Right lung (tissue), 10 donors: ENCODE results near the gene CPT1C. TPM values are rescaled to one million over a fixed set of nuclear protein-coding genes. Genes with fewer than 3 reads are reported as not detected.

Experiments used
- DNase-seq, 2 donors: peaks; one replicate each; pipeline ENCODE4 v3.0.0-alpha.2; 2013
- long read RNA-seq, 8 donors: transcript quantifications; one replicate each; lab custom pipeline, GENCODE V29; 2026
- polyA plus RNA-seq, 5 donors: library from polyadenylated mRNA; unstranded; fragments of 120-200 nt; gene quantifications; one replicate each; pipeline versions ENCODE4 v1.2.1 to v1.2.3, GENCODE V29; 2013; ENCODE audit warnings: inconsistent platforms in 1 of 5, low replicate concordance in 1 of 5; ENCODE audit not compliant: insufficient read length in 5 of 5, insufficient read depth in 1 of 5

CPT1C gene
- polyA plus RNA-seq: 10 to 100 TPM; 24.3 to 34.0 (median 27.8) TPM
- long read RNA-seq, donor 1, partial matches to known transcripts: 0 of 6 reads
- long read RNA-seq, donor 1, other reads (novel, unspliced or antisense): 0 of 6 reads
- long read RNA-seq, donor 2, partial matches to known transcripts: 0 of 1 reads
- long read RNA-seq, donor 2, other reads (novel, unspliced or antisense): 0 of 1 reads
- long read RNA-seq, donor 3, partial matches to known transcripts: 0 of 2 reads
- long read RNA-seq, donor 3, other reads (novel, unspliced or antisense): 0 of 2 reads
- long read RNA-seq, donor 4, partial matches to known transcripts: 0 of 3 reads
- long read RNA-seq, donor 4, other reads (novel, unspliced or antisense): 0 of 3 reads
- long read RNA-seq, donor 5, partial matches to known transcripts: 0 of 4 reads
- long read RNA-seq, donor 5, other reads (novel, unspliced or antisense): 0 of 4 reads
- long read RNA-seq, donor 6, partial matches to known transcripts: 0 of 2 reads
- long read RNA-seq, donor 6, other reads (novel, unspliced or antisense): 0 of 2 reads
- long read RNA-seq, donor 7, partial matches to known transcripts: 0 of 4 reads
- long read RNA-seq, donor 7, other reads (novel, unspliced or antisense): 0 of 4 reads
- long read RNA-seq, donor 8: 0 reads

DNA sequence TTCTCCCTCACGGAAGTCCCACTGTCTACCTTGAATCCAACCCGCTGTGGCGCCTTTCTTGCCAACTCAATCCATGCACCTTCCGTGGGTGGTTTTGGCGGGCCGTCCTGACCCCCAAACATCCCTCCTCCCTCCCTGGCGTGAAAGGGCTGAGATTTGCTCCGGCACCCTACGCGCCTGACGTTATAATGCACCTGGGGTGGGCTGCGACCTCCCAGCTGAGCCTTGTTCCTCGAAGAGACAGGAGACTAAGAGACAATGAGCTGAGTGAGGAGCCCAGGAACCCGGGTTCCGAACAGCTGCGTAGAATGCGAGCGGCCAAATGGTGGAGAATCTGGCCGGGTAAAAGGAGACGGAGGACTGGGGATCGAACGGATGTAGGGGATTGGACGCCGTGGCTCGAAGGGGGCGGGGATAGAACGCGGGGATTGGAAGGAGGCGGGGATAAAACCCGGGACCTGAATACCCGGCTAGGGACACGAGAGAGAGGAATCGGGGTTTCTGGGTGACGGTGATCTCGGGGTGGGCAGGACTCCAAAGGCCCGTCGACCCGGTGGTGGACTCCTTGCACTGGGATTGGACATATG is at the start of gene CPT1C:
CPT1C (plus strand) TSS at position 461 of the 587 bp plus-strand sequence. CDS start 1,137 bp downstream, outside the sequence.
- peak; percentile 74 to 83 for DNase-seq

DNA sequence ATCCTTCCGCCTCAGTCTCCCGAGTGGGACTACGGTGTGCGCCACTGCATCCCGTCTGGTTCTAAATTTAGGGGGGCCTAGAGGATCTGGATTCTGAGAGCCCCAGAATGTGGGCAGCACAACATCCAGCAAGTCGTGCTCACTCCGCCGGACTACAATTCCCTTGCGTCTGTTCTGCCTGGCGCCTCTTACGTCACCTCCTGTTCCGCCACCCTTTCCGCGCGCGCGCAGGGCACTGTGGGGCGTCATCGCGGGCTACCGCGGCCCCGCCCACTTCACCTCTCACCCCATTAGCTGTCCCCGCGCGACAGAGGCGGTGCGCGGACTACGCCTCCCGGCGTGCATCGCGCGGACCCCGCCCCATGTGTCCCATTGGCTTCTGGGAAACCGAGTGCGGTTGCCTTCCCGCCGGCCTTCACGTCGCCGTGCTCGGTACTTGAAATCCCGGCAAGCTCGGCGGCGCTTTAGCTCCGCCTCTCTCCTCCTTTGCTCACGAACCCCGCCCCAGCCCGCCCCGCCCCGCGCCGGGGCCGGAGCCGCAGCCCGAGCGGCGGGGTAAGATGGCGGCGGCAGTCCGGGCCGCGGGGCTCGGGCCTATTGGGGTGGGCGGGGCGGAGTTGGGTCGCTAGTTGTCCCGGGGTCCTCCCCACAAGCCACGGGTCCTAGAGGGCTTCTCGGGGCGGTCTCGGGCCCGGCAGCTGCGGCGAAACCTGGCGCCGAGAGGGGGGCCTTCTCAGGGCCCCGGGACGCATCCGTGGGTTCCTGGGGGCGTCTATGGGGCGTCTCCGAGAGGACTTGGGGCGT is 49.0 kb upstream of the CPT1C start, which contains the start of gene SCAF1:
SCAF1 (plus strand) TSS at position 522 of the 804 bp plus-strand sequence. CDS start 2,818 bp downstream, outside the sequence.
- peak; percentile 99 to 100 for DNase-seq

DNA sequence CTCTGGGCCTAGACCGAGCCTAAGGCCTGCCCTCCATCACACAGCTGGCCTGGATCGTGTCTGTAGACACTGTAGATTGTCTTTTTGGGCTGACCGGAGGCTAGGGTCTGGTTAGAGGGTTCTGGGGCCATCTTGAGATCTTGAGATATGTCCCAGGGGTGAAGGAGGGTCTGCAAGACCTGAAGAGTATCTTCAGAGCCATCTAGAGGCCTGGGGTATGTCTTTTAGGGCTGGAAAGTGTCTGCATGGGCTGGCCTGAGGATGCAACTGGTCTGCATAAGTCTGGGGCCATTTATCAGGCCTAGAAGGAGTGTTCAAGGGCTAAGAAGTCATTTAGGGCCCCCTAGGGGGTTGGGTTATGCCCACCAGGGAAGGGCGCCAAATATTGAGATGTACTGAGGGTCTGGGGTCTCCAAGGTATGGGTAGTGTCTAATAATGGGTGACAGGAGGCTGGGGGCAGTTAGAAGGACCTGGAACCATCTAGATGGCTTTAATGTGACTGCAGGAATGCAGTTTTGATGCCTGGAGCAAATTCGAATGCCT is 48.4 kb upstream of the CPT1C start:
- no peak for DNase-seq

DNA sequence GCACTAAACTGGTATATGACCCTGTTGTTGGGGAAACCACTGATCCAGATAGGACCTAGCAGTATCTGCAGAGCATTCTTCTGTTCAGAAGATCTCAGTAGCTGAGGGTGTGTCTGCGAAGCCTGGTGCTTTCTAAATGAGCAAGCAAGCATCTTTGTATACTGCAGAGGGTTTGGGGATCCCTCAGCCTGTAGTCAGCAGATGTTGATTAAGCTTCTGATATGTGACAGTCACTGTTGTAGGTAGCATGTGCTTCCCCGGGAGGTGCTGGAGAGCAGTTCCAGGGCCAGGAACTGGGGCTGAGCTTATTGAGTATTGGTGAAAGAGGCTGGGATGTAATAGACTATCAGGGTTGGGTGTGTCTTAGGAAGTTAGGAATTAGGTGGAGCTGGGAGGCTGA is 47.5 kb upstream of the CPT1C start:
- DNase-seq: no peak

DNA sequence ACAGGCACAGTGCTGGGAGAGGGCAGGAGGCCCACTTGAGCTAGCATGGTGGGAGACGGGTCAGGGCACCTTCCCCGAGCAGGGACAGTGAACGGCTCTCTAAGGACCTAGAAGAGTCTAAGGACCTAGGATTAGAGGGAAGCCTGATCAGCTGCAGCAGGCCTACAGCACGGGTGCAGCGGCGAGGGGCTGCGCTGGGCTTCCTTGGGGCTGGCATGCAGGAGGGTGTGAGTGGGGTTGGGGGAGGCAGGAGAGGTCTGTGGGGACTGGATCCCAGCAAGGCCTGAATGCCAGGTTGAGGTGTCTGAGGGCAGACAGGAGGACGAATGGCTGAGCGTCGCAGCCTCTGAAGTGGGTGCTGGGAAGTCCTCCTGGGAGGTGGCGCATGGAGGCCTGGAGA is 45.3 kb upstream of the CPT1C start:
- DNase-seq: no peak

DNA sequence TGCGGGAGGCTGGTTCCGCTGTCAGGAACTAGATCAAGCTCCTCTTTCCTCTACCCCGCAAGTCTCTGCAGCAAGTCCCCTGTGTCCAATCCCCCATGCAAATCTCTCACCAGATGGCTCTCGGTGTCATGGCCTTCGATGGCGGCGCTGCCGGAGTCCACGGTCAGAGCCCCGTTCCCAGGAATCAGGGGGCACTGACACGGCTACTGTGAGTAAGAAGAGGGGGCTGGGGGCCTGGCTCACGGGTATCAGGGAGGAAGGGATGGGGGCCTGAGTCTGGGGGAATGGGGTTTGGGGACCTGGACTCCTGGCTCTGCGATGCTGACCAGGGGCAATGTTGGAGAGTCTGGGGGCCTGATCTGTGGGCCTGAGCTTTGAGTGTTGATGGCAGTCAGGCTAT is 44.9 kb upstream of the CPT1C start:
- no peak for DNase-seq

DNA sequence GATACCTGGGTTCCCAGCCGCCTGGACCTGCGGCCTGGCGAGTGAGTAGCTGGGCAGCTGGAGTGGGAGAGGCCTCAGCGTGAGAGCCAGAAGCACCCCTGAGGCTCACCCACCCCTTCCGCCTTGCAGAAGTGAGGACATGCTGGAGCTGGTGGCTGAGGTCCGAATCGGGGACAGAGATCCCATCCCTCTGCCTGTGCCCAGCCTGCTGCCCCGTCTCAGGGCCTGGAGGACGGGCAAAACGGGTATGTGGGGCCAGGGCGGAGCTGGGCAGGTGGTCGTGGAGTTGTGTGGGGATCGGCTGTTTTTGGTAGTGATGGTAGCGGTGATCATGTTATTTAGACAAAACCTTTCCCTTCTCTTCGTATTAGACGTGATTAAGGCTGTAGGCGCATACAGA is 44.3 kb upstream of the CPT1C start:
- no peak for DNase-seq

DNA sequence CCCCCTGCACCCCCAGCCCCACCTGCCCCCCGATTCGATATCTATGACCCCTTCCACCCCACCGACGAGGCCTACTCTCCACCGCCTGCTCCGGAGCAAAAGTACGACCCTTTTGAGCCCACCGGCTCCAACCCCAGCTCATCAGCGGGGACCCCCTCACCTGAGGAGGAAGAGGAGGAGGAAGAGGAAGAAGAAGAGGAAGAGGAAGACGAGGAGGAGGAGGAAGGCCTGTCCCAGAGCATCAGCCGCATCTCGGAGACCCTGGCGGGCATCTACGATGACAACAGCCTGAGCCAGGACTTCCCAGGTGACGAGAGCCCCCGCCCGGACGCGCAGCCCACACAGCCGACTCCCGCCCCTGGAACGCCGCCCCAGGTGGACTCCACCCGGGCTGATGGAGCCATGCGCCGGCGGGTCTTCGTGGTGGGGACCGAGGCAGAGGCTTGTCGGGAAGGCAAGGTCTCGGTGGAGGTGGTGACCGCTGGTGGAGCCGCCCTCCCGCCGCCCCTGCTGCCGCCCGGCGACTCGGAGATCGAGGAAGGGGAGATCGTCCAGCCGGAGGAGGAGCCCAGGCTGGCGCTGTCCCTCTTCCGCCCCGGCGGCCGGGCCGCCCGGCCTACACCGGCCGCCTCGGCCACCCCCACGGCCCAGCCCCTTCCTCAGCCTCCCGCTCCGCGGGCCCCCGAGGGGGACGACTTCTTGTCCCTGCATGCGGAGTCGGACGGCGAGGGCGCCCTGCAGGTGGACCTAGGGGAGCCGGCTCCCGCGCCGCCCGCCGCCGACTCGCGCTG is 39.7 kb upstream of the CPT1C start:
- no peak for DNase-seq

DNA sequence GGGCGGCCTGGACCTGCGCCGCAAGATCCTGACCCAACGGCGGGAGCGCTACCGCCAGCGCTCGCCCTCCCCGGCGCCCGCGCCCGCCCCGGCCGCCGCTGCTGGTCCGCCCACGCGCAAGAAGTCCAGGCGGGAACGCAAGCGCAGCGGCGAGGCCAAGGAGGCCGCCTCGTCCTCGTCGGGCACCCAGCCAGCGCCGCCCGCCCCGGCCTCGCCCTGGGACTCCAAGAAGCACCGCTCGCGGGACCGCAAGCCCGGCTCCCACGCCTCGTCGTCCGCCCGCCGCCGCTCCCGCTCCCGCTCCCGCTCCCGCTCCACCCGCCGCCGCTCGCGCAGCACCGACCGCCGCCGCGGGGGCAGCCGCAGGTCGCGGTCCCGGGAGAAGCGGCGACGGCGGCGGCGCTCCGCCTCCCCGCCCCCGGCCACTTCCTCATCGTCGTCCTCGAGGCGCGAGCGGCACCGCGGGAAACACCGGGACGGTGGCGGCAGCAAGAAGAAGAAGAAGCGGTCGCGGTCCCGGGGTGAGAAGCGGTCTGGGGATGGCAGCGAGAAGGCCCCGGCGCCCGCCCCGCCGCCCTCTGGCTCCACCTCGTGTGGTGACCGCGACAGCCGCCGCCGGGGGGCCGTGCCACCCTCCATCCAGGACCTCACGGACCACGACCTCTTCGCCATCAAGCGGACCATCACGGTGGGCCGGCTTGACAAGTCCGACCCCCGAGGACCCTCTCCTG is 38.9 kb upstream of the CPT1C start:
- DNase-seq: no peak

DNA sequence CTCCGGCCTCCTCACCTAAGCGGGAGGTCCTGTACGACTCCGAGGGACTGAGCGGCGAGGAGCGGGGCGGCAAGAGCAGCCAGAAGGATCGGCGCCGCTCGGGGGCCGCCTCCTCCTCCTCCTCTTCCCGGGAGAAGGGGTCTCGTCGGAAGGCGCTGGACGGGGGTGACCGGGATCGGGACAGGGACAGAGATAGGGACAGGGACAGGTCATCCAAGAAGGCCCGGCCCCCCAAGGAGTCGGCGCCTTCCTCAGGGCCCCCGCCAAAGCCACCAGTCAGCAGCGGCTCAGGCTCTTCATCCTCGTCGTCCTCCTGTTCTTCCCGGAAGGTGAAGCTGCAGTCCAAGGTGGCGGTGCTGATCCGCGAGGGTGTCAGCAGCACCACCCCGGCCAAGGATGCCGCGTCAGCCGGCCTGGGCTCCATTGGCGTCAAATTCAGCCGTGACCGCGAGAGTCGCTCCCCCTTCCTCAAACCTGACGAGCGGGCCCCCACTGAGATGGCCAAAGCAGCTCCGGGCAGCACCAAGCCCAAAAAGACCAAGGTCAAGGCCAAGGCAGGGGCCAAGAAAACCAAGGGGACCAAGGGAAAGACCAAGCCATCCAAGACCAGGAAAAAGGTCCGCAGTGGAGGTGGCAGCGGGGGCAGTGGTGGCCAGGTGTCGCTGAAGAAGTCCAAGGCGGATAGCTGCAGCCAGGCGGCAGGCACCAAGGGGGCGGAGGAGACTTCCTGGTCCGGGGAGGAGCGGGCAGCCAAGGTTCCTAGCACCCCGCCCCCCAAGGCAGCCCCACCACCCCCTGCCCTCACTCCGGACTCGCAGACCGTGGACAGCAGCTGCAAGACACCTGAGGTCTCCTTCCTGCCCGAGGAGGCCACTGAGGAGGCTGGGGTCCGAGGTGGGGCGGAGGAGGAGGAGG is 38.1 kb upstream of the CPT1C start:
- no peak for DNase-seq

DNA sequence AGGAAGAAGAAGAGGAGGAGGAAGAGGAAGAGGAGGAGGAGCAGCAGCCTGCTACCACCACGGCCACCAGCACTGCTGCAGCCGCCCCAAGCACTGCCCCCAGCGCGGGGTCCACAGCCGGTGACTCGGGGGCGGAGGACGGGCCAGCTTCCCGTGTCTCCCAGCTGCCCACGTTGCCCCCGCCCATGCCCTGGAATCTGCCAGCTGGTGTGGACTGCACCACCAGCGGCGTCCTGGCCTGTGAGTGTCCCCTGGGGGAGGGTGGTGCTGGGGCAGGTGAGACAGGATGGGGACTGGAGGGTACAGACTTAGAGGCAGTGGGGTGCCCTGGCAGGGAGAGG is 37.5 kb upstream of the CPT1C start:
- no peak for DNase-seq

DNA sequence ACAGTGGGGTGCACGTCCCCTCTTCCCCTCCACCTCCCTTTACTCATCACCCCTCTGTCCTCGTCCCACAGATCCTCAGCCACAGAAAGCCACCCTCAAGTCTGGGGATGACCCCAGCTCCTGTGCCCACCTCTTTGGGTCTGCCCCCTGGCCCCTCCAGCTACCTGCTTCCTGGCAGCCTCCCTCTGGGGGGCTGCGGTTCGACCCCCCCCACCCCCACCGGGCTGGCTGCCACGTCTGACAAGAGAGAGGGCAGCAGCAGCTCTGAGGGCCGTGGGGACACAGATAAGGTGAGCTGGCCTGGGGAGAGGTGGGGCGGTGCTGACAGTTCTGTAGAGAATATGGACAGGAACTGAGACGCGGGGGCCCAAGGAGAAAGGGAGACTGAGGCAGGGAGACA is 36.3 kb upstream of the CPT1C start:
- no peak for DNase-seq

DNA sequence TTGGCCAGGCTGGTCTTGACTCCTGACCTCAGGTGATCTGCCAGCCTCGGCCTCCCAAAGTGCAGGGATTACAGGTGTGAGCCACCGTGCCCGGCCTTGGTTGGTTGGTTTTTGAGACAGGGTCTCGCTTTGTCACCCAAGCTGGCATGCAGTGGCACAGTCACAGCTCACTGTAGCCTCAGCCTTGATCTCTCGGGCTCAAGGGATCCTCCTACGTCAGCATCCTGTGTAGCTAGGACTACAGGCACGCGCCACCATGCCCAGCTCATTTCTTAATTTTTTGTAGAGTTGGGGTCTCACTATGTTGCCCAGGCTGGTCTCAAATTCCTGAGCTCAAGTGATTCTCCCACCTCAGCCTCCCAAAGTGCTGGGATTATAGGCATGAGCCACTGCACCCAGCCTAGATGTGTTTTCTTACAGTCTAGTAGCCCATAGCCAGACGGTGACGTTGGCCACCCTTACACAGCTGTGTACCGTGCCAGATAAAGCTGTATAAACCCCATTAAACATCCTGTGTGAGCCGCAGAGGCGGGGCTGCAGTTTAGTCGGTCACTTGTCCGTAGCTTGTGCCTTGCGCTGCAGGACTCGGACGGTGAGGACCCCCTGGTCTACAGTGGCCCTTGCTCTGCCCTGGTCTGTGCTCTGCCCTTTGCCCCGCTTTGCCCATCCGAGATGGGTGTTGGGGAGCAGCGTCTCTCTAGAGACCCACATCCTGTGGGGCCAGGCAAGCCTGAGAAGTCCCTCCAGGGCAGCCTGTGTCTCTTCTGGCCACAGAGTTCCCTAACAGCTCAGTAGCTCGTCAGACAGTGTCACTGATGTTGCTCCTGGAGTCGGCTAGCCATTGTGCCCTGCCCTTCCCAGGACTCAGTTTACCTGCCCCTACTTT is 35.1 kb upstream of the CPT1C start:
- DNase-seq: no peak

DNA sequence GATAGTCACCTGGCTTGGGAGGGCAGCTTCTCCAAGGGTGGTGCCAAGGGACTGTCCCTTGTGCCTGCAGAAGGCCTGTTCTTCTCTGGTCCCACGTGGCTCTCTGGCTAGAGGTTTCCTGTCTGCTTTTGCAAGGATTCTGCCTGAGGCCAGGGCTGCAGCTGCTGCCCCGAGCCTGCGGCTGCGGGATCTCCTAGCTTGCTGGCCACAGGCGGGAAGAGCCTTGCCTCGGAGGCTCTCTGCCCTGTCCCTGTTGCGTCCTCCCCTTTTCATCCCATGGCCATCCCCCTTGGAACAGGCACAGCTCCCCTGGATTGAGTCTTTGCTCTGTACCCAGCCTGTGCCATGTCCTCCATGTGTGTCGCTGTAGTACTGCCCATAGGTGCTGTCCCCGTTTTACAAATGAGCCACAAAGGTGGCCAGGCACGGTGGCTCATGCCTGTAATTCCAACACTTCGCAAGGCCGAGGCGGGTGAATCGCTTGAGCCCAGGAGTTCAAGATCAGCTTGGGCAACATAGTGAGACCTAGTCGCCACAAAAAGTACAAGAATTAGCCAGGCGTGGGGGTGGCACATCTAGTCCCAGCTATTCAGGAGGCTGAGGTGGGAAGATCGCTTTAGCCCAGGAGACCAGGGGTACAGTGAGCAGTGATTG is 34.3 kb upstream of the CPT1C start:
- no peak for DNase-seq

DNA sequence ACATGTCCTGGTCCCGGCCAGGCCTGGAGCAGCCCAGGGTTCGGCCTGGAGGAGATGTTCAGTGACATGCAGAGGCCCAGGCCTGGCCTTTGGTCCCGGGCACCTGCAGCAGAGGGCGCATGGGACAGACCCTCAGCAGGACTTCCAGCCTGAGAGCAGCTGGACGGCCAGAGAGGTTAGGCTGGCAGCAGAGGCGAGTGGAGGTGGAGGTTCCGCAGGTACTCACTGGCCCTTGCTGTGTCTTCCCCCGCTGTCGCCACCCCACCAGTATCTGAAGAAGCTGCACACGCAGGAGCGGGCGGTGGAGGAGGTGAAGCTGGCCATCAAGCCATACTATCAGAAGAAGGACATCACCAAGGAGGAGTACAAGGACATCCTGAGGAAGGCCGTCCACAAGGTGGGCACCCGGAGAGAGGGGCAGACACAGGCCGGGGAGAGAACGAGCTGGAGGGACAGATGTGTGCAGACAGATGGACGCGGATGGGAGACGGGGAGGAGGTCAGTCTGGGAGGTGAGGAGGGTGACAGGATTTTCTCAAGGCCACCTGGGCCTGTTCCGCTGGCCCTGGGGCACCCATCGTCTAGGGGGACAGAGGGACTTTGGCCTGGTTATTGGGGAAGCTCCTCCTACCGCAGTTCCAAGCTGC is 33.3 kb upstream of the CPT1C start:
- DNase-seq: no peak

DNA sequence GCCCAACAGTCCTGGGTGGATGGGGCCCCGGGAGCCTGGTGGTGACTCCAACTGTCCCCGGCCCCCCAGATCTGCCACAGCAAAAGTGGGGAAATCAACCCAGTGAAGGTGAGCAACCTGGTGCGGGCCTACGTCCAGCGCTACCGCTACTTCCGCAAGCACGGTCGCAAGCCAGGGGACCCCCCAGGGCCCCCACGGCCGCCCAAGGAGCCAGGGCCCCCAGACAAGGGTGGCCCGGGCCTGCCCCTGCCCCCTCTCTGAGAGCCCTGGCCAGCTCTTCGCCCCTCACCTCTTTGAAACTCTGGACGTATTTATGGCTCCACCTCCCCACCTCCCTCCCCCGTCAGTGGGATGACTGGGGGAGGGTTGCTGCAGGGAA is 32.8 kb upstream of the CPT1C start:
- DNase-seq: no peak
